Parathyroid adenoma (tissue), 2 donors: ENCODE results near the gene ATP6V1B1.

ENCODE experiments used
- H2AFZ ChIP-seq: fragments of 300-600 bp; sonication (generic); one replicate; pipeline ENCODE4 v1.7.0; 2017; ENCODE audit warnings: antibody characterized with exemption, mild to moderate bottlenecking
- H3K27ac ChIP-seq: fragments of 300-600 bp; sonication (generic); one replicate; pipeline ENCODE4 v1.7.0; 2017
- H3K27me3 ChIP-seq: fragments of 300-600 bp; sonication (generic); one replicate; pipeline ENCODE4 v1.7.0; 2017; ENCODE audit warnings: low read length; ENCODE audit not compliant: control insufficient read depth, insufficient read depth
- H3K36me3 ChIP-seq: fragments of 300-600 bp; sonication (generic); one replicate; pipeline ENCODE4 v1.7.0; 2017; ENCODE audit warnings: low read length; ENCODE audit not compliant: control insufficient read depth, insufficient read depth
- H3K4me1 ChIP-seq: fragments of 300-600 bp; sonication (generic); one replicate; pipeline ENCODE4 v1.7.0; 2017; ENCODE audit warnings: control low read depth
- H3K4me2 ChIP-seq: fragments of 300-600 bp; sonication (generic); one replicate; pipeline ENCODE4 v1.7.0; 2017; ENCODE audit warnings: low read length
- H3K4me3 ChIP-seq: fragments of 300-600 bp; sonication (generic); one replicate; pipeline ENCODE4 v1.7.0; 2017; ENCODE audit warnings: low read depth, low read length
- H3K79me2 ChIP-seq: fragments of 300-600 bp; sonication (generic); one replicate; pipeline ENCODE4 v1.7.0; 2017; ENCODE audit warnings: control low read depth
- H3K9ac ChIP-seq: fragments of 300-600 bp; sonication (generic); one replicate; pipeline ENCODE4 v1.7.0; 2017; ENCODE audit warnings: mild to moderate bottlenecking
- H3K9me3 ChIP-seq: fragments of 300-600 bp; sonication (generic); one replicate; pipeline ENCODE4 v1.7.0; 2017; ENCODE audit warnings: low read length; ENCODE audit not compliant: control insufficient read depth
- CTCF ChIP-seq: fragments of 300-600 bp; sonication (generic); IDR thresholded peaks from one replicate; pipeline ENCODE4 v1.7.0; 2017; ENCODE audit warnings: antibody characterized with exemption, mild to moderate bottlenecking
- donor health status: primary hyperparathyroidism.

ATP6V1B1 gene

DNA sequence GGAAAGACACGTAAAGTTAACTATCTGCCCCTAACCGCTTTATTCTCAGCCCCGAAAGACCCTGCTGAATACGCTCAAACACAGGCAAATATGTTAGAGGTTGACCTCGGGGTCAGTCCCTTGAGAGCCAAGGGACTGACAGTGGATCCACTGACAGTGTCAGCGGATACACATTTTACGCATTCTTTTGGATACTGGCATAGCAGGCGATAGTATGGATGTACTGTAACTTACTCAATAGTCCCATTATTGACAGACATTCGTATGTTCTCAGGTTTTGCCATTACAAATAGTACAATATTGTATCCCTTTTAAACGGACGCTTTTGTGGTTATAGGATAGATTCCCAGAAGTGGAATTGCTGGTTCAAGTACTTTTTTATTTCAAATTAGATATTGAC is 13.4 kb downstream of the ATP6V1B1 start:
- no peaks in the 10 kb centered on the region for H3K4me1 ChIP-seq

DNA sequence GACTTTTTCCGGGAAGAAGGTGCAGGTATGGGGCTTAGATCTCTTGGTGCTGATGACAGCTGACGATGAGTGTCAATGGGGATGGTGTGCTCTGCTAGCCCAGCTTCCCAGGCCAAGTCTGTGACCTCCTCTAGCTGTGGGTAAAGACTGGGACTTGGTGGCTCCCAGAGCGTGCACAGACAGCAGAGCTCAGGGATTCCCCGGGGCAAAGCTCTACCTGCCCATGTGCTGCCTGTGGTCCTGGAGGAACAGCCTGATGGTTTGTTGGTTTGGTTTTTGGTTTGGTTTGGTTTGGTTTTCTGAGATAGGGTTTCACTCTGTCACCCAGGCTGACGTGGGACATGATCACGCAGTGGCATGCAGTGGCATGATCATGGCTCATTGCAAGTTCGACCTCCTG is 19.2 kb downstream of the ATP6V1B1 start:
- Histone ChIP-seq H3K36me3 (no peaks in the 10 kb centered on the region), H2AFZ (no peak overlapping the region), H3K4me3 (no peak overlapping the region), H3K79me2 (no peaks in the 10 kb centered on the region), H3K9ac (no peak overlapping the region), H3K27ac (no peak overlapping the region), H3K27me3 (no peaks in the 10 kb centered on the region), H3K9me3 (no peaks in the 10 kb centered on the region), H3K4me2 (no peak overlapping the region), H3K4me1 (no peaks in the 10 kb centered on the region)
- no peak for TF ChIP-seq CTCF

More for the DNA sequence above, 13.4 kb downstream of the ATP6V1B1 start:
- no peak overlapping the region for H2AFZ ChIP-seq
- H3K4me2 ChIP-seq, result no peak overlapping the region
- H3K27ac ChIP-seq, result no peak overlapping the region
- no peak overlapping the region for H3K9ac ChIP-seq
- H3K4me3 ChIP-seq, result no peak overlapping the region
- H3K36me3 ChIP-seq, result no peaks in the 10 kb centered on the region
- no peaks in the 10 kb centered on the region for H3K27me3 ChIP-seq
- no peak for TF ChIP-seq CTCF
- no peaks in the 10 kb centered on the region for H3K79me2 ChIP-seq
- H3K9me3 ChIP-seq, result no peaks in the 10 kb centered on the region

- H2AFZ ChIP-seq, result no peak overlapping the region
- H3K4me3 ChIP-seq, result no peak overlapping the region
- no peaks in the 10 kb centered on the region for H3K79me2 ChIP-seq
- no peak overlapping the region for H3K9ac ChIP-seq
- H3K27me3 ChIP-seq, result no peaks in the 10 kb centered on the region
- TF ChIP-seq CTCF, result no peak
- H3K27ac ChIP-seq, result no peak overlapping the region
- H3K4me2 ChIP-seq, result no peak overlapping the region
- H3K9me3 ChIP-seq, result no peaks in the 10 kb centered on the region
- no peaks in the 10 kb centered on the region for H3K36me3 ChIP-seq
- H3K4me1 ChIP-seq, result no peaks in the 10 kb centered on the region
Observed at GRCh38 chr2:70956141-70956540, 20.4 kb downstream of the ATP6V1B1 start.

- H3K4me3 ChIP-seq, result no peak overlapping the region
- H3K4me2 ChIP-seq, result no peak overlapping the region
- no peaks in the 10 kb centered on the region for H3K4me1 ChIP-seq
- H2AFZ ChIP-seq, result no peak overlapping the region
- H3K79me2 ChIP-seq, result no peaks in the 10 kb centered on the region
- H3K27me3 ChIP-seq, result no peaks in the 10 kb centered on the region
- TF ChIP-seq CTCF, result no peak
- H3K36me3 ChIP-seq, result no peaks in the 10 kb centered on the region
- H3K9ac ChIP-seq, result no peak overlapping the region
- H3K9me3 ChIP-seq, result no peaks in the 10 kb centered on the region
- no peak overlapping the region for H3K27ac ChIP-seq
Observed at GRCh38 chr2:70957798-70958197, 22.1 kb downstream of the ATP6V1B1 start.

DNA sequence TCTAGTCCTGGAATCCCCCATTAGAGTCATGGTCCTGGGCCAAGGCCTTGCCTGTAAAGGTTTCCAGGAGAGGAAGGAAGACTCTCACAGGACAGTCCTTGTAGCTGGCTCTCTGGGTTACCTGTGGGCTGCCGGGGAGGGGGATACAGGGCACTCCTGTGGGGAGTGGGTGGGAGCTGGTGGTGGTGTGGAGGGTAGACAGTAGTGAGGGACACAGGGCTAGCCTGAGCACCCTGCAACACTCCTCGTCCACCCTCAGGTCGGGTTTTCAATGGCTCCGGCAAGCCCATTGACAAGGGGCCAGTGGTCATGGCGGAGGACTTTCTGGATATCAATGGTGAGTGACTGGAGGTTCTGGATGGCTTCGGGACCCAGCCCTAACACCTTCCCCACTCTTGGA is 23.1 kb downstream of the ATP6V1B1 start:
- Histone ChIP-seq H3K27ac (no peak overlapping the region), H3K27me3 (no peaks in the 10 kb centered on the region), H3K36me3 (no peaks in the 10 kb centered on the region)

More for the DNA sequence above, 23.1 kb downstream of the ATP6V1B1 start:
- no peaks in the 10 kb centered on the region for H3K9me3 ChIP-seq
- H3K4me3 ChIP-seq, result no peak overlapping the region
- no peak for TF ChIP-seq CTCF
- no peak overlapping the region for H3K4me2 ChIP-seq
- H2AFZ ChIP-seq, result no peak overlapping the region
- H3K79me2 ChIP-seq, result no peaks in the 10 kb centered on the region
- no peaks in the 10 kb centered on the region for H3K4me1 ChIP-seq
- H3K9ac ChIP-seq, result no peak overlapping the region
